ENCODE results near the gene EFCAB11. TPM values are rescaled to one million over a fixed set of nuclear protein-coding genes. Genes with fewer than 3 reads are reported as not detected.

Gene EFCAB11
- total and polyA plus RNA-seq, 9 of the 15 experiments (the other 6 are each of a cell fraction or from before 2014, with no cell fraction given) = 13.4 to 37.9 (median 17.4) TPM

- ATAC-seq (no peak), DNase-seq (ENCODE audit: extremely low read depth in 1 of 4, low spot score in 3 of 4) (no peak), FAIRE-seq (no peak)
- 100% methylated on average over 1 of the region's 5 CpGs for WGBS (ENCODE audit: insufficient coverage, low coverage, missing lambda C conversion rate)
- in situ Hi-C loops (cut with MboI) = no loop called here
- intact Hi-C loops (cut with micrococcal nuclease) = no loop called here
- H3K9ac ChIP-seq (ENCODE audit: insufficient read depth in 1 of 2, low read depth in 2 of 2, low read length in 2 of 2) = no peak overlapping the region
- no peak overlapping the region for H2AFZ ChIP-seq (ENCODE audit: low read depth, low read length)
- TF ChIP-seq SNAPC5 (CRISPR knock-in tag; IDR thresholded peaks at IDR 0.05) (no peak), MTF1 (CRISPR knock-in tag; IDR thresholded peaks at IDR 0.05; ENCODE audit: borderline replicate concordance) (no peak), NCOR1 (IDR thresholded peaks at IDR 0.05) (no peak), POLR2B (IDR thresholded peaks at IDR 0.05; ENCODE audit: low read depth, partially characterized antibody) (no peak), MTA3 (IDR thresholded peaks at IDR 0.05; ENCODE audit: borderline replicate concordance) (no peak), TAF15 (IDR thresholded peaks at IDR 0.05; ENCODE audit: low read depth, low read length) (no peak)
- ChIA-PET CTCF (ENCODE audit: low intra/inter-chr PET ratio) (no interaction called here), POLR2A (no interaction called here)
- no peaks in the 10 kb centered on the region for H3K79me2 ChIP-seq (ENCODE audit: control insufficient read depth, insufficient read depth, low read length)
- no peaks in the 10 kb centered on the region for H4K20me1 ChIP-seq (replicated peaks; ENCODE audit: control insufficient read depth, insufficient read depth, low read length)
- H3K4me2 ChIP-seq (ENCODE audit: insufficient read depth, low read length) = no peak overlapping the region
- H3K9me1 ChIP-seq (ENCODE audit: control insufficient read depth, insufficient read depth, low read length) = no peaks in the 10 kb centered on the region
- H3K36me3 ChIP-seq (ENCODE audit: control insufficient read depth, insufficient read depth, low read length) = peaks cover 58% of the 10 kb centered on the region; the same call in 2 of the 3 replicates
- no peaks in the 10 kb centered on the region for H3K27me3 ChIP-seq (ENCODE audit: control insufficient read depth in 2 of 2, insufficient read depth in 2 of 2, low read length in 2 of 2)
- no TSS peak for BruUV-seq (replicated peaks)
- H3K4me1 ChIP-seq (replicated peaks in 1 of 2; ENCODE audit: control insufficient read depth in 2 of 2, insufficient read depth in 2 of 2, low read length in 2 of 2) = no peaks in the 10 kb centered on the region
- no peak overlapping the region for H3K4me3 ChIP-seq
- H3K9me3 ChIP-seq (replicated peaks; ENCODE audit: control insufficient read depth, insufficient read depth, low read depth, low read length) = no peaks in the 10 kb centered on the region
- H3K27ac ChIP-seq (ENCODE audit: extremely low read depth, low read depth, low read length) = no peak overlapping the region
These were observed 34.3 kb upstream of the EFCAB11 start for GRCh38 chr14:89988787-89989186.

GRCh38 chr14:89987161-89987475 is 32.6 kb upstream of the EFCAB11 start:
- FAIRE-seq = no peak
- H2AFZ ChIP-seq (ENCODE audit: low read depth, low read length) = no peak overlapping the region
- H3K27ac ChIP-seq (ENCODE audit: extremely low read depth, low read depth, low read length) = no peak overlapping the region
- in situ Hi-C loops (cut with MboI) (no loop called here), intact Hi-C loops (cut with micrococcal nuclease) (no loop called here)
- H3K9ac ChIP-seq (ENCODE audit: insufficient read depth in 1 of 2, low read depth in 2 of 2, low read length in 2 of 2) = no peak overlapping the region
- H3K79me2 ChIP-seq (ENCODE audit: control insufficient read depth, insufficient read depth, low read length) = no peaks in the 10 kb centered on the region
- no peaks in the 10 kb centered on the region for H3K9me1 ChIP-seq (ENCODE audit: control insufficient read depth, insufficient read depth, low read length)
- DNase-seq (ENCODE audit: extremely low read depth in 1 of 4, low spot score in 3 of 4) = no peak
- H3K4me2 ChIP-seq (ENCODE audit: insufficient read depth, low read length) = no peak overlapping the region
- BruUV-seq (replicated peaks) = no TSS peak
- H3K27me3 ChIP-seq (ENCODE audit: control insufficient read depth in 2 of 2, insufficient read depth in 2 of 2, low read length in 2 of 2) = no peaks in the 10 kb centered on the region
- no peaks in the 10 kb centered on the region for H3K4me1 ChIP-seq (replicated peaks in 1 of 2; ENCODE audit: control insufficient read depth in 2 of 2, insufficient read depth in 2 of 2, low read length in 2 of 2)
- H3K4me3 ChIP-seq = no peak overlapping the region
- H3K36me3 ChIP-seq (ENCODE audit: control insufficient read depth, insufficient read depth, low read length) = peaks cover 54% of the 10 kb centered on the region
- no peaks in the 10 kb centered on the region for H4K20me1 ChIP-seq (replicated peaks; ENCODE audit: control insufficient read depth, insufficient read depth, low read length)
- ChIA-PET POLR2A (no interaction called here), CTCF (ENCODE audit: low intra/inter-chr PET ratio) (no interaction called here)
- no peaks in the 10 kb centered on the region for H3K9me3 ChIP-seq (replicated peaks; ENCODE audit: control insufficient read depth, insufficient read depth, low read depth, low read length)
- no peak for ATAC-seq
- no peak for TF ChIP-seq TSHZ1 (CRISPR knock-in tag; IDR thresholded peaks at IDR 0.05)
- no peak for TF ChIP-seq ELF4 (CRISPR knock-in tag; IDR thresholded peaks at IDR 0.05)
- no peak for TF ChIP-seq TCF3 (CRISPR knock-in tag; IDR thresholded peaks at IDR 0.05)
- no peak for TF ChIP-seq TCF7L2 (IDR thresholded peaks at IDR 0.05; ENCODE audit: low read depth, low read length)
- TF ChIP-seq ZBTB5 (IDR thresholded peaks at IDR 0.05) = no peak
- TF ChIP-seq CBX2 (IDR thresholded peaks at IDR 0.05; ENCODE audit: insufficient read depth, low read length, poor library complexity, severe bottlenecking) = no peak
- TF ChIP-seq ZNF134 (CRISPR knock-in tag; conservative IDR thresholded peaks at IDR 0.05) = no peak
- no peak for TF ChIP-seq BCOR (IDR thresholded peaks at IDR 0.05)
